ENCODE data around the gene MRPS17. TPM values are rescaled to one million over a fixed set of nuclear protein-coding genes. Genes with fewer than 3 reads are reported as not detected.

Gene MRPS17
- total and polyA plus RNA-seq, 9 of the 15 experiments (the other 6 are each of a cell fraction or from before 2014, with no cell fraction given): 25.9 to 99.3 (median 43.9) TPM

- 0 out of 2 replicates have a peak, but pooled peaks have one; percentile 4 for TF ChIP-seq ZBTB33 (CRISPR knock-in tag; IDR thresholded peaks at IDR 0.05)
- peak; percentile 32; the same call in 1 of the 2 replicates for TF ChIP-seq CBFA2T3 (IDR thresholded peaks at IDR 0.05)
- peak; percentile 85 for TF ChIP-seq TAF9B (IDR thresholded peaks at IDR 0.05; ENCODE audit: partially characterized antibody)
- TF ChIP-seq POLR2G (IDR thresholded peaks at IDR 0.05; ENCODE audit: low read depth, low read length): peak; percentile 94
- TF ChIP-seq, protein P1, sequence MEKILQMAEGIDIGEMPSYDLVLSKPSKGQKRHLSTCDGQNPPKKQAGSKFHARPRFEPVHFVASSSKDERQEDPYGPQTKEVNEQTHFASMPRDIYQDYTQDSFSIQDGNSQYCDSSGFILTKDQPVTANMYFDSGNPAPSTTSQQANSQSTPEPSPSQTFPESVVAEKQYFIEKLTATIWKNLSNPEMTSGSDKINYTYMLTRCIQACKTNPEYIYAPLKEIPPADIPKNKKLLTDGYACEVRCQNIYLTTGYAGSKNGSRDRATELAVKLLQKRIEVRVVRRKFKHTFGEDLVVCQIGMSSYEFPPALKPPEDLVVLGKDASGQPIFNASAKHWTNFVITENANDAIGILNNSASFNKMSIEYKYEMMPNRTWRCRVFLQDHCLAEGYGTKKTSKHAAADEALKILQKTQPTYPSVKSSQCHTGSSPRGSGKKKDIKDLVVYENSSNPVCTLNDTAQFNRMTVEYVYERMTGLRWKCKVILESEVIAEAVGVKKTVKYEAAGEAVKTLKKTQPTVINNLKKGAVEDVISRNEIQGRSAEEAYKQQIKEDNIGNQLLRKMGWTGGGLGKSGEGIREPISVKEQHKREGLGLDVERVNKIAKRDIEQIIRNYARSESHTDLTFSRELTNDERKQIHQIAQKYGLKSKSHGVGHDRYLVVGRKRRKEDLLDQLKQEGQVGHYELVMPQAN (IDR thresholded peaks at IDR 0.05; ENCODE audit: borderline replicate concordance): peak; percentile 97
- TF ChIP-seq, protein P2, sequence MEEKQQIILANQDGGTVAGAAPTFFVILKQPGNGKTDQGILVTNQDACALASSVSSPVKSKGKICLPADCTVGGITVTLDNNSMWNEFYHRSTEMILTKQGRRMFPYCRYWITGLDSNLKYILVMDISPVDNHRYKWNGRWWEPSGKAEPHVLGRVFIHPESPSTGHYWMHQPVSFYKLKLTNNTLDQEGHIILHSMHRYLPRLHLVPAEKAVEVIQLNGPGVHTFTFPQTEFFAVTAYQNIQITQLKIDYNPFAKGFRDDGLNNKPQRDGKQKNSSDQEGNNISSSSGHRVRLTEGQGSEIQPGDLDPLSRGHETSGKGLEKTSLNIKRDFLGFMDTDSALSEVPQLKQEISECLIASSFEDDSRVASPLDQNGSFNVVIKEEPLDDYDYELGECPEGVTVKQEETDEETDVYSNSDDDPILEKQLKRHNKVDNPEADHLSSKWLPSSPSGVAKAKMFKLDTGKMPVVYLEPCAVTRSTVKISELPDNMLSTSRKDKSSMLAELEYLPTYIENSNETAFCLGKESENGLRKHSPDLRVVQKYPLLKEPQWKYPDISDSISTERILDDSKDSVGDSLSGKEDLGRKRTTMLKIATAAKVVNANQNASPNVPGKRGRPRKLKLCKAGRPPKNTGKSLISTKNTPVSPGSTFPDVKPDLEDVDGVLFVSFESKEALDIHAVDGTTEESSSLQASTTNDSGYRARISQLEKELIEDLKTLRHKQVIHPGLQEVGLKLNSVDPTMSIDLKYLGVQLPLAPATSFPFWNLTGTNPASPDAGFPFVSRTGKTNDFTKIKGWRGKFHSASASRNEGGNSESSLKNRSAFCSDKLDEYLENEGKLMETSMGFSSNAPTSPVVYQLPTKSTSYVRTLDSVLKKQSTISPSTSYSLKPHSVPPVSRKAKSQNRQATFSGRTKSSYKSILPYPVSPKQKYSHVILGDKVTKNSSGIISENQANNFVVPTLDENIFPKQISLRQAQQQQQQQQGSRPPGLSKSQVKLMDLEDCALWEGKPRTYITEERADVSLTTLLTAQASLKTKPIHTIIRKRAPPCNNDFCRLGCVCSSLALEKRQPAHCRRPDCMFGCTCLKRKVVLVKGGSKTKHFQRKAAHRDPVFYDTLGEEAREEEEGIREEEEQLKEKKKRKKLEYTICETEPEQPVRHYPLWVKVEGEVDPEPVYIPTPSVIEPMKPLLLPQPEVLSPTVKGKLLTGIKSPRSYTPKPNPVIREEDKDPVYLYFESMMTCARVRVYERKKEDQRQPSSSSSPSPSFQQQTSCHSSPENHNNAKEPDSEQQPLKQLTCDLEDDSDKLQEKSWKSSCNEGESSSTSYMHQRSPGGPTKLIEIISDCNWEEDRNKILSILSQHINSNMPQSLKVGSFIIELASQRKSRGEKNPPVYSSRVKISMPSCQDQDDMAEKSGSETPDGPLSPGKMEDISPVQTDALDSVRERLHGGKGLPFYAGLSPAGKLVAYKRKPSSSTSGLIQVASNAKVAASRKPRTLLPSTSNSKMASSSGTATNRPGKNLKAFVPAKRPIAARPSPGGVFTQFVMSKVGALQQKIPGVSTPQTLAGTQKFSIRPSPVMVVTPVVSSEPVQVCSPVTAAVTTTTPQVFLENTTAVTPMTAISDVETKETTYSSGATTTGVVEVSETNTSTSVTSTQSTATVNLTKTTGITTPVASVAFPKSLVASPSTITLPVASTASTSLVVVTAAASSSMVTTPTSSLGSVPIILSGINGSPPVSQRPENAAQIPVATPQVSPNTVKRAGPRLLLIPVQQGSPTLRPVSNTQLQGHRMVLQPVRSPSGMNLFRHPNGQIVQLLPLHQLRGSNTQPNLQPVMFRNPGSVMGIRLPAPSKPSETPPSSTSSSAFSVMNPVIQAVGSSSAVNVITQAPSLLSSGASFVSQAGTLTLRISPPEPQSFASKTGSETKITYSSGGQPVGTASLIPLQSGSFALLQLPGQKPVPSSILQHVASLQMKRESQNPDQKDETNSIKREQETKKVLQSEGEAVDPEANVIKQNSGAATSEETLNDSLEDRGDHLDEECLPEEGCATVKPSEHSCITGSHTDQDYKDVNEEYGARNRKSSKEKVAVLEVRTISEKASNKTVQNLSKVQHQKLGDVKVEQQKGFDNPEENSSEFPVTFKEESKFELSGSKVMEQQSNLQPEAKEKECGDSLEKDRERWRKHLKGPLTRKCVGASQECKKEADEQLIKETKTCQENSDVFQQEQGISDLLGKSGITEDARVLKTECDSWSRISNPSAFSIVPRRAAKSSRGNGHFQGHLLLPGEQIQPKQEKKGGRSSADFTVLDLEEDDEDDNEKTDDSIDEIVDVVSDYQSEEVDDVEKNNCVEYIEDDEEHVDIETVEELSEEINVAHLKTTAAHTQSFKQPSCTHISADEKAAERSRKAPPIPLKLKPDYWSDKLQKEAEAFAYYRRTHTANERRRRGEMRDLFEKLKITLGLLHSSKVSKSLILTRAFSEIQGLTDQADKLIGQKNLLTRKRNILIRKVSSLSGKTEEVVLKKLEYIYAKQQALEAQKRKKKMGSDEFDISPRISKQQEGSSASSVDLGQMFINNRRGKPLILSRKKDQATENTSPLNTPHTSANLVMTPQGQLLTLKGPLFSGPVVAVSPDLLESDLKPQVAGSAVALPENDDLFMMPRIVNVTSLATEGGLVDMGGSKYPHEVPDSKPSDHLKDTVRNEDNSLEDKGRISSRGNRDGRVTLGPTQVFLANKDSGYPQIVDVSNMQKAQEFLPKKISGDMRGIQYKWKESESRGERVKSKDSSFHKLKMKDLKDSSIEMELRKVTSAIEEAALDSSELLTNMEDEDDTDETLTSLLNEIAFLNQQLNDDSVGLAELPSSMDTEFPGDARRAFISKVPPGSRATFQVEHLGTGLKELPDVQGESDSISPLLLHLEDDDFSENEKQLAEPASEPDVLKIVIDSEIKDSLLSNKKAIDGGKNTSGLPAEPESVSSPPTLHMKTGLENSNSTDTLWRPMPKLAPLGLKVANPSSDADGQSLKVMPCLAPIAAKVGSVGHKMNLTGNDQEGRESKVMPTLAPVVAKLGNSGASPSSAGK (IDR thresholded peaks at IDR 0.05): peak; percentile 91
- TF ChIP-seq, protein P3, sequence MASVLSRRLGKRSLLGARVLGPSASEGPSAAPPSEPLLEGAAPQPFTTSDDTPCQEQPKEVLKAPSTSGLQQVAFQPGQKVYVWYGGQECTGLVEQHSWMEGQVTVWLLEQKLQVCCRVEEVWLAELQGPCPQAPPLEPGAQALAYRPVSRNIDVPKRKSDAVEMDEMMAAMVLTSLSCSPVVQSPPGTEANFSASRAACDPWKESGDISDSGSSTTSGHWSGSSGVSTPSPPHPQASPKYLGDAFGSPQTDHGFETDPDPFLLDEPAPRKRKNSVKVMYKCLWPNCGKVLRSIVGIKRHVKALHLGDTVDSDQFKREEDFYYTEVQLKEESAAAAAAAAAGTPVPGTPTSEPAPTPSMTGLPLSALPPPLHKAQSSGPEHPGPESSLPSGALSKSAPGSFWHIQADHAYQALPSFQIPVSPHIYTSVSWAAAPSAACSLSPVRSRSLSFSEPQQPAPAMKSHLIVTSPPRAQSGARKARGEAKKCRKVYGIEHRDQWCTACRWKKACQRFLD (CRISPR knock-in tag; IDR thresholded peaks at IDR 0.05): no peak
- peak; percentile 10 to 26; a peak in 1 of 4 replicates for TF ChIP-seq SIX5 (IDR thresholded peaks at IDR 0.05; ENCODE audit: borderline replicate concordance in 1 of 2, insufficient read depth in 1 of 2, low read depth in 1 of 2, low read length in 2 of 2)
These were observed at the start of gene MRPS17 (continued) for GRCh38 chr7:55951637-55952351.
